C4-2B (cell line): ENCODE measurements around the gene NWD2.

ENCODE experiments used
- ZFX ChIP-seq: fragments of 450-650 bp; IDR thresholded peaks from 2 replicates; pipeline ENCODE4 v1.6.1; 2017
- TF ChIP-seq, protein P1 (sequence below): fragments of 450-650 bp; conservative IDR thresholded peaks from 2 replicates; pipeline ENCODE4 v1.5.1; 2017; ENCODE audit warnings: mild to moderate bottlenecking

DNA sequence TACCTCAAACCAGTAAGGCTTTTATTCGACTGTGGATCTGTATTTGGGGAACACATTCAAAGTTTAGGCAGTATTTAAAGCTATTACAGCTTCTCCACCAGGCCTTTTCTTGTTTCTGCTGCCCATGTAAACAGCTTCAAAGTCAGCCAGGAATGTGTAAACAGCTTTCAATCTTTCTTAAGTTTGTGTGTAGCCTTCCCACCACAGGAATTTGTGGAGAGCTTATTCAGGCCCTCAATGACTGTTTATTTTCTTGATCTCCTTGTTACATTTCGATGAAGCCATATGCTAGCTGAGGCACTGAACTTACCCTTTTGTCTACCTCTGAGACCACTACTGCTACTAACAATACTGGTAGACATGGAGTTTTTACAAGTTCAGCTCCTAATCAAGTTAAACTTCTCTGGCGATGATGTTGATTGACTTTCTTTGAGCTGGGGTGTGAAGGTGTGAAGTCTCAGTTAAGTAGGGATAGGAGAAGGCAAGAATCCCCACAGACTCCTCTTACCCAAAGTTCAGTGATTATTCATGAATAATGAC lies 72.6 kb downstream of the NWD2 start:
- TF ChIP-seq, protein P1, sequence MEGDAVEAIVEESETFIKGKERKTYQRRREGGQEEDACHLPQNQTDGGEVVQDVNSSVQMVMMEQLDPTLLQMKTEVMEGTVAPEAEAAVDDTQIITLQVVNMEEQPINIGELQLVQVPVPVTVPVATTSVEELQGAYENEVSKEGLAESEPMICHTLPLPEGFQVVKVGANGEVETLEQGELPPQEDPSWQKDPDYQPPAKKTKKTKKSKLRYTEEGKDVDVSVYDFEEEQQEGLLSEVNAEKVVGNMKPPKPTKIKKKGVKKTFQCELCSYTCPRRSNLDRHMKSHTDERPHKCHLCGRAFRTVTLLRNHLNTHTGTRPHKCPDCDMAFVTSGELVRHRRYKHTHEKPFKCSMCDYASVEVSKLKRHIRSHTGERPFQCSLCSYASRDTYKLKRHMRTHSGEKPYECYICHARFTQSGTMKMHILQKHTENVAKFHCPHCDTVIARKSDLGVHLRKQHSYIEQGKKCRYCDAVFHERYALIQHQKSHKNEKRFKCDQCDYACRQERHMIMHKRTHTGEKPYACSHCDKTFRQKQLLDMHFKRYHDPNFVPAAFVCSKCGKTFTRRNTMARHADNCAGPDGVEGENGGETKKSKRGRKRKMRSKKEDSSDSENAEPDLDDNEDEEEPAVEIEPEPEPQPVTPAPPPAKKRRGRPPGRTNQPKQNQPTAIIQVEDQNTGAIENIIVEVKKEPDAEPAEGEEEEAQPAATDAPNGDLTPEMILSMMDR: no peak
- no peak for TF ChIP-seq ZFX
